SIG-M5 (cell line): Measurements from ENCODE around the gene CHP1.
"Not testable (repeated sequence)": the region's sequence is repeated elsewhere in the genome, so short reads cannot be mapped to it uniquely, and the experiment has no call there.

ENCODE experiments used
- DNase-seq: peaks from one replicate; lab custom pipeline; 2025; lab: John Stamatoyannopoulos, UW

The CHP1 gene

GRCh38 chr15:41256577-41257038, 25.5 kb downstream of the CHP1 start:
- DNase-seq, result no peak

GRCh38 chr15:41258750-41259471, 27.8 kb downstream of the CHP1 start:
- no peak for DNase-seq

GRCh38 chr15:41259546-41260189, 28.6 kb downstream of the CHP1 start:
- no peak for DNase-seq

GRCh38 chr15:41260924-41261323, 29.9 kb downstream of the CHP1 start:
- DNase-seq, result not testable (repeated sequence)

GRCh38 chr15:41262571-41262970, 31.5 kb downstream of the CHP1 start:
- DNase-seq, result no peak

GRCh38 chr15:41263891-41264351, 32.9 kb downstream of the CHP1 start:
- DNase-seq, result no peak

GRCh38 chr15:41269887-41270286, 38.8 kb downstream of the CHP1 start:
- no peak for DNase-seq

- DNase-seq, result peak; percentile 52
These were observed 45.8 kb downstream of the CHP1 start for GRCh38 chr15:41276831-41277230.

GRCh38 chr15:41278319-41278718, 47.3 kb downstream of the CHP1 start:
- peak; percentile 10 for DNase-seq

GRCh38 chr15:41279535-41280283, 48.6 kb downstream of the CHP1 start:
- no peak for DNase-seq

GRCh38 chr15:41281236-41281635, 50.2 kb downstream of the CHP1 start:
- no peak for DNase-seq

- not testable (repeated sequence) for DNase-seq
These were observed 51.4 kb downstream of the CHP1 start for GRCh38 chr15:41282436-41282835.

- not testable (repeated sequence) for DNase-seq
These were observed 52.0 kb downstream of the CHP1 start for GRCh38 chr15:41282980-41283652.

- peak; percentile 88 for DNase-seq
These were observed 52.8 kb downstream of the CHP1 start for GRCh38 chr15:41283653-41284426.

- no peak for DNase-seq
These were observed 53.5 kb downstream of the CHP1 start for GRCh38 chr15:41284427-41285177.

GRCh38 chr15:41285285-41285684, 54.2 kb downstream of the CHP1 start:
- no peak for DNase-seq

- no peak for DNase-seq
These were observed 55.7 kb downstream of the CHP1 start for GRCh38 chr15:41286665-41287333.

GRCh38 chr15:41288464-41288863, 57.4 kb downstream of the CHP1 start:
- DNase-seq, result no peak

- DNase-seq, result no peak
These were observed 58.9 kb downstream of the CHP1 start for GRCh38 chr15:41289953-41290352.

GRCh38 chr15:41291065-41291631, 60.1 kb downstream of the CHP1 start:
- DNase-seq, result peak; percentile 80
